Neural cell (in vitro differentiated cells): ENCODE results near the gene ELSPBP1.

Experiments used
- EP300 ChIP-seq: fragments of 450-650 bp; conservative IDR thresholded peaks from 2 replicates; pipeline ENCODE4 v1.6.1; 2014; ENCODE audit warnings: antibody characterized with exemption, mild to moderate bottlenecking, moderate library complexity; ENCODE audit not compliant: poor library complexity, severe bottlenecking
- POLR2AphosphoS5 ChIP-seq: IDR thresholded peaks from 2 replicates; pipeline ENCODE4 v1.6.1; 2012
- SMC3 ChIP-seq: fragments of 450-650 bp; conservative IDR thresholded peaks from 2 replicates; pipeline ENCODE4 v1.6.1; 2014; ENCODE audit warnings: antibody characterized with exemption, mild to moderate bottlenecking, moderate library complexity; ENCODE audit not compliant: poor library complexity
- TF ChIP-seq, protein P1 (sequence below): fragments of 450-650 bp; IDR thresholded peaks from 2 replicates; pipeline ENCODE4 v1.5.1; 2014; ENCODE audit warnings: antibody characterized with exemption, mild to moderate bottlenecking, moderate library complexity; ENCODE audit not compliant: poor library complexity, severe bottlenecking

DNA sequence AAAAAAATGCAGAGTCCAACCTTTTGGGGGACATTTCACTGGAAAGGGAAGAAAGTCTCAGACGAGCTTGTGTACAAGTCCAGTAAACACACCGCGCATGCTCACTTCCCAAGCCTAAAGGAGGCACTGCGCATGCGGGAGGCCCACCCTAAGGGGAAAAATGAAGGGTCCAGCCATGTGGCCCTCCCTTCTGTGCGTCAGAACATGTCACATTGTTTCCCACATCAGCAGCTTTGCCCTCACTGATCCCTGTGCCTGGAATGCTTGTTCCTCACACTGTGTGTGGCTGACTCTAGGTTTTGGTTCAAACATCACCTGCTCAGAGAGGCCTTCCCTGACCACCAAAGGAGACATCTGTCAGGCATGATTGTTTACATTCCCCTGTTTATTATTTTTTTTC lies 4.4 kb downstream of the ELSPBP1 start:
- TF ChIP-seq, protein P1, sequence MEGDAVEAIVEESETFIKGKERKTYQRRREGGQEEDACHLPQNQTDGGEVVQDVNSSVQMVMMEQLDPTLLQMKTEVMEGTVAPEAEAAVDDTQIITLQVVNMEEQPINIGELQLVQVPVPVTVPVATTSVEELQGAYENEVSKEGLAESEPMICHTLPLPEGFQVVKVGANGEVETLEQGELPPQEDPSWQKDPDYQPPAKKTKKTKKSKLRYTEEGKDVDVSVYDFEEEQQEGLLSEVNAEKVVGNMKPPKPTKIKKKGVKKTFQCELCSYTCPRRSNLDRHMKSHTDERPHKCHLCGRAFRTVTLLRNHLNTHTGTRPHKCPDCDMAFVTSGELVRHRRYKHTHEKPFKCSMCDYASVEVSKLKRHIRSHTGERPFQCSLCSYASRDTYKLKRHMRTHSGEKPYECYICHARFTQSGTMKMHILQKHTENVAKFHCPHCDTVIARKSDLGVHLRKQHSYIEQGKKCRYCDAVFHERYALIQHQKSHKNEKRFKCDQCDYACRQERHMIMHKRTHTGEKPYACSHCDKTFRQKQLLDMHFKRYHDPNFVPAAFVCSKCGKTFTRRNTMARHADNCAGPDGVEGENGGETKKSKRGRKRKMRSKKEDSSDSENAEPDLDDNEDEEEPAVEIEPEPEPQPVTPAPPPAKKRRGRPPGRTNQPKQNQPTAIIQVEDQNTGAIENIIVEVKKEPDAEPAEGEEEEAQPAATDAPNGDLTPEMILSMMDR, result no peak
- no peak for TF ChIP-seq EP300
- no peak for TF ChIP-seq SMC3
- TF ChIP-seq POLR2AphosphoS5, result no peak
